SK-MEL-5 (cell line): ENCODE data around the gene A4GALT. TPM values are rescaled to one million over a fixed set of nuclear protein-coding genes. Genes with fewer than 3 reads are reported as not detected.
"Not testable (repeated sequence)": the region's sequence is repeated elsewhere in the genome, so short reads cannot be mapped to it uniquely, and the experiment has no call there.

Experiments
- DNase-seq: peaks from one replicate; pipeline ENCODE4 v3.0.0-alpha.2; 2016; ENCODE audit warnings: low read depth, low spot score
- in situ Hi-C: cut with HindIII; loops from 2 replicates; pipeline ENCODE4 v1.10.0; 2016; ENCODE audit warnings: low sequenced_read_pairs, high pct_unique_total_duplicates, low pct_unique_long_range_greater_than_20kb
- total RNA-seq: library from RNA; depleted of rRNA; stranded (reverse); fragments of >200 nt; shearing (Covaris generic); gene quantifications from 2 replicates; pipeline ENCODE4 v1.2.3, GENCODE V29; 2014

Gene A4GALT
- total RNA-seq, 1 experiment from 2014 or later, result not detected

- in situ Hi-C loops, result no loop called here
- DNase-seq, result peak; percentile 74
Observed at GRCh38 chr22:42747701-42748513, 27.2 kb upstream of the A4GALT start.

- in situ Hi-C loops, result no loop called here
- DNase-seq, result peak; percentile 36
Observed at GRCh38 chr22:42745118-42745517, 24.4 kb upstream of the A4GALT start.

GRCh38 chr22:42743501-42743991, 22.9 kb upstream of the A4GALT start:
- in situ Hi-C loops, result no loop called here
- no peak for DNase-seq

DNA sequence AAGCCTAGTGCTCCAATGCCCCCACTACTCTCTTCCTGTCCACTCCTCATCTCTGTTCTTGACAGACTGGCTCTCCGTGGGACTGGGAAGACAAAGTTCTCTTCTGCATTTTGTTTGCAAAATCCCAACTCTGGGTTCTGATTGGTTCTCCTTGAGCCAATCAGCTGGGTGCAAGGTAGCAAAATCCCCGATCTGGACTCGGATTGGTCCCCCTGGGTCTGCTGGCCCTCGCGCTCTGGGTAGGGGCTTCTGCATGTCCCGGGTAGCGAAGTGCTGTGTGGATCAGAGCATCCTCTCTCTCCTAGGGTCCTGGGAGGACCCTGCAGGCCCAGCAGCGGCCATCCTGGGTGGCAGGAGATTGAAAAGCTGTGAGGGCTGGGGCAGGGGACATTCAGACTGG, 22.3 kb upstream of the A4GALT start:
- in situ Hi-C loops, result no loop called here
- DNase-seq, result no peak

- in situ Hi-C loops, DNase-seq: not testable (repeated sequence)
Observed at GRCh38 chr22:42740320-42740719, 19.6 kb upstream of the A4GALT start.

DNA sequence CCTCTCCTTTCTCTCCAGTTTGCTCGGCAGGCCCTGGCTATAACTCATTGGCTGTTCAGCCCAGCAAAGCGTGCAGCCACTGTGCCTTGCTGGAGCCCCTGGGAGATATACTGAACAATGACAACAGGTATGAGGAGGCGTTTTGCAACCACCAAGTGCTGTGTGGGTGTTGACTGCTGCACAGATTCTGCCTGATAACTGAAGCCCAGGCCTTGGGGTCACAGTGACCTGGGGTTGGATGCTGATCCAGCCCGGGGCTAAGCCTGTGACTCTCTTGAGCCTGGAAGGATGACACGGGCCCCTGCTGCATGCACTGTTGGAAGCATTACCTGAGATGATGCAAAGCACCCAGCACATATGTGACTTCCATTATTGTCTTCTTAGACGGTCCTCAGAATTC, 13.7 kb upstream of the A4GALT start:
- no peak for DNase-seq
- in situ Hi-C loops, result no loop called here

- in situ Hi-C loops, DNase-seq: not testable (repeated sequence)
Observed at GRCh38 chr22:42733394-42733793, 12.7 kb upstream of the A4GALT start.

DNA sequence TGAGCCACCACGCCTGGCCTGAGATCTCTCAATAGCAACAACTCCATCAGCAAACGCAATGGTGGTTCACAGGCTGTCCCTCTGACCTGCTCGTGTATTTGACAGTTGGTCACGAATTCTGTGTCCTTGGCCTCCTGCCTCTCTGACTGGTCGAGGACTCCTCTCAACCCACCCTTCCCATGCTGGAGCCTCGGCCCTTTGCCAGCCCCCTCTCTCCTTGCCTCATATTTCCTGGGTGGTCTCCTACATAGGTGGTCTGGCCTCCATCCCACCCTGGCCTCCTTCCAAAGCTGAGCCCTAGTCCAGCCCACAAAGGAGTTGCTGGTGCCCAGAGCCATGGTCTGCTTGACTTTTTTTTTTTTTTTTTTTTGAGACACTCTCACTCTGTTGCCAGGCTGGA, 11.4 kb upstream of the A4GALT start:
- no peak for DNase-seq

GRCh38 chr22:42726811-42727210, 6.1 kb upstream of the A4GALT start:
- no peak for DNase-seq
- in situ Hi-C loops, result no loop called here

More for the DNA sequence above, 11.4 kb upstream of the A4GALT start:
- in situ Hi-C loops, result no loop called here

GRCh38 chr22:42725606-42726355, 5.1 kb upstream of the A4GALT start:
- no peak for DNase-seq
- in situ Hi-C loops, result no loop called here

GRCh38 chr22:42724062-42724461, 3.4 kb upstream of the A4GALT start:
- in situ Hi-C loops, result no loop called here

DNA sequence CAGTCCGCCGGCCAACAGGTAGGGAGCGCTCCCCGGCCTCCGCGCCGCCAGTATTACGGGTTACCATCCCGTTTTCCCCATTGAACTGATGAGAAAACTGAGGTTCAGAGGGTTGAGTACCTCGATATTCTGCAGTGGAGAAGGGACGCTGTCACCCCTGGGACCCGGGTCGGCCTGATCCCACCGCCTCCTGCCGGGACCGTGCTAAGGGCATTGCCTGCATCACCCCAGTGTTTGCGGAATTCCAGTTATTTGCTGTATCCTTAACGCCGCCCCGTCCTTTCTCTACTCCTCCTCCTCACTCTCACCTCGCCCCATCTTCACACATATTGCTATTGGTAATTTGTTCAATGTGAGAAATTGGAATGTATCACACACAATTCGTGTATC, 370 bp upstream of the A4GALT start:
- no peak for DNase-seq

More at GRCh38 chr22:42724062-42724461, 3.4 kb upstream of the A4GALT start:
- no peak for DNase-seq

GRCh38 chr22:42719656-42720262, 911 bp downstream of the A4GALT start:
- in situ Hi-C loops, result no loop called here
- DNase-seq, result no peak

More for the DNA sequence above, 370 bp upstream of the A4GALT start:
- in situ Hi-C loops, result no loop called here

GRCh38 chr22:42719133-42719532, 1.5 kb downstream of the A4GALT start:
- in situ Hi-C loops, result no loop called here
- no peak for DNase-seq

- in situ Hi-C loops, result no loop called here
- DNase-seq, result peak; percentile 50
Observed at GRCh38 chr22:42717197-42717928, 3.3 kb downstream of the A4GALT start.

DNA sequence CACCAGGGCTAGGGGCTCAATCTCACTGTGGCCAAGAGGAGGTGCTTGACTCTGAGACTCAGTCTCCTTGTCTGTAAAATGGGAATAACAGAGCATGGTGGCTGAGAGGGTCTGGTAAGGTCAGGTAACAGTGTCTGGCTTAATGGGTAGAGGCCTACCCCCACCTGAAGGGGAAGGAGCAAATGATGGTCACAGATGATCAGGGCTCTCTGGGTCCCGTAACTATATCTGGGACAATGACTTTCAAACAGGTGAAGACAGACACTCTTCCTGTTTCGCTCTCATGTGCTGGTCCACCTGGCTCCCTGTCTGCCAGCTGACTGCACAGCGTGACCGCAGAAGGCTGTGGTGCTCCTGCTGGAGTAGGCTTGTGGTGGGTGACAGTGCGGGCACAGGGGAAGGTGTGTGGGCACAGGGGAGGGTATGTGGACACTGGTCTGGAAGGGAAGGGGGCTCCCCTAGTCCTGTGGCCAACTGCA, 4.0 kb downstream of the A4GALT start:
- no peak for DNase-seq
- in situ Hi-C loops, result no loop called here

- in situ Hi-C loops, result no loop called here
- peak; percentile 94 for DNase-seq
Observed at GRCh38 chr22:42716221-42716620, 4.4 kb downstream of the A4GALT start.
